Kidney capillary endothelial cell (primary cell): ENCODE data around the gene BUB1.
"Not testable (repeated sequence)": the region's sequence is repeated elsewhere in the genome, so short reads cannot be mapped to it uniquely, and the experiment has no call there.

ENCODE experiments used
- DNase-seq: peaks from one replicate; pipeline ENCODE4 v3.0.0-alpha.2; 2018; ENCODE audit warnings: low spot score

The BUB1 gene

DNA sequence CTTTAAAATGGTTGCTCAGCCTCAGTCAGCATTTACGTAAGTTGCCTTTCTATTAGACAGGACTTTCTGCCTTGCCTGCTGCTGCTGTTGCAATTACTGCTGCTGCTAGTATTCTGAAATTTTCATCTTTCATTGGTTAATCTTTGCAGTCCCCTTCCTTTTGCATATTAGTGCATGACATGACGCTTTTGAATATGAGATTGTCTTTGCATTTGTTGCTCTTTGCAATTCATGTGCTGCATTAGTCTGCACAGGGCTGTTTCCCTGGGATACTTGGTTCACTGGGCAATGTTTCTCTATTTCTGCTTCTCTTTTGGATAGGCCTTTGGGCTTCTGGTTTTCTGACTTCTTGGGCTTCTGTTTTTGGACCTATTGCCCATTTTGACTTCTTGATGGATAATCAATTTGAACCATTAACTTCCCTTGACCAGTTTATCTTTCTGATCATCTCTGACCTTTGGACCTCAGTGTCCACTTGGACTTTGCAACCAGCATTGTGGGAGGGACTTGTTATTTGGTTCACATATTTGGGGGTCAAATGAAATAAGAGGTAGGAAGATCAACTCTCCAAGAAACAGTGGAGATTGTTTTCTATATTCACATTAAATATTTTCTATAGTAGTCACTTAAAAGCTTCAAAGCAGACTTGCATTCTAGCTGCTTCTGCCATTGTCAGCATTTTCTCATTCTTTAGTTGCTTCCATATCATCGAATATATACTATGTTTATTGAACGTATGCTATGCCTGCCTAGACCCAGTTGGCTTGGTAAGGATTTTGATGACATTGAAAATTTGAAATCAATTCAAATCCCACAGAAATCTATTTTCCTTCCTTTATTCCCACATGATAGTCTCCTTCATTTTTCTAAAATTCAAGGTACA, 12.5 kb upstream of the BUB1 start:
- no peak for DNase-seq

DNA sequence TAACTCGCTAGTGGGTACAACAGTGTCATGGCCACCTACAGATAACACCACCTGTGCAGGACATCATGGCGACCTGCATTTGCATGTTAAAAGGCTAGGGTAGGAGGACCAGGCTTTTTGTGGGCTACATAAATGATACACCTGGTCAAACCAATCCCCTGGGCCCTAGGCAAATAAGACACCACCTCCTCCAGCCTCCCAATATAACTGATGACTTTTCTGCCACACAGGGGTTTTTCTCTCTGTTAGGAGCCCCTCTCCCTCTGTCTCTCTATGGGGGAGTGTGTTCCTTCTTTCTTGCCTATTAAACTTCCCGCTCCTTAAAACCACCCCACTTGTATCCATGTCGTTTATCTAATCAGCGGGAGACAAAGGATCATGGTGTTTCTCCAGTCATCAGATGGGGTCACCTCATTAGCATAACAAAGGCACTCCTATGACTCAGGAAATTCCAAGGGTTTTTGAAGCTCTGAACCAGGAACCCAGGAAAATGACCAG, 10.8 kb upstream of the BUB1 start:
- DNase-seq: peak; percentile 14

DNA sequence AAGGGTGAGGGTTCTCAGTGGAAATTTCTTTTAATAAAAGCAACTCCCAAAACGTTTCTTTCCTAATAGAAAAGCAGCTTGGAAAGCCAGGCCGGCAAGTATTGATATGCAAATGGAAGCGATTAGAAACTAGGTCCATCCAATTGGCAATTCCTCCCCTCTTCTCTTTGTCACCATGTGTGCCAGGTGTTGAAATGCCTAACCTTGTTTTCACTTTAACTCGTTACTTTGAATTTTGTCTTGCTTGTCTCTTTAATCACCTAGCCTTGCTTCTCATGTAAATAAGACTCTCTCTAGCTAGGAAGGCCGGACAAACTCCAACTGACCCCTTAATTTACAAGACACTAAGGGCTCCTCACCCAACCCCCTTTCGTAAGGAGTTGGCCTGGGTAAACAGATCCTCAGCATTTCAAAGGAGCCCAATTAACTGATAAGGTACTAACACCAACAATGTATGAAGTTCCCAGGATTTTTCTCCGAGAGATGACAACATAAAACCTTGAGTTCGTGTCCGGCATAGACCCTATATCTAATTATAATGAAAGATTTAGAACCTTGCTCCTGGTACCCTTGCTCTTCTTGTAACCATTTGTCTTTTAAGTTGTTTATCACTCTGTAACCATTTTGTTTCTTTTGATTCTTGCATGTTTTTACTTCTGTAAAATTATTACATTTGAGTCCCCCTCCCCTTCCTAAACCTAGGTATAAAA, 10.1 kb upstream of the BUB1 start:
- not testable (repeated sequence) for DNase-seq

DNA sequence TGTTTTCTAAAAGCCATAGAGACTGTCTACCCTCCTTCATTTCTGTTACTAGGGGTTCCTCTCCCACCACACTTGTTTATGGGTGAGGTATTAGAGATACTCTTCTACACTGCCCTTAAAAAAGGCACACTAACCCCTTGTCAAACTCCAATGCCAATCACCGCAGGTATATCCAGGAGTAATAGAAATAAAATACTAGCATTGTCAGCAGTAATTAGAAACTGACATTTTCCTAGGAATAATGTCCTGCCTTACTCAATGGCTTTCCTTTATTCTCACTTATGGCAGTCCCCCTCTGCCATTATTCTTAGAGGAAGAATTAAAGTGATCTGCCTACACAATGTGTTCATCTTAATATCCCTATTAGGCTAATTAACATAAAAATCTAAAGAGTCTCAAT, 5.0 kb upstream of the BUB1 start:
- DNase-seq: no peak

DNA sequence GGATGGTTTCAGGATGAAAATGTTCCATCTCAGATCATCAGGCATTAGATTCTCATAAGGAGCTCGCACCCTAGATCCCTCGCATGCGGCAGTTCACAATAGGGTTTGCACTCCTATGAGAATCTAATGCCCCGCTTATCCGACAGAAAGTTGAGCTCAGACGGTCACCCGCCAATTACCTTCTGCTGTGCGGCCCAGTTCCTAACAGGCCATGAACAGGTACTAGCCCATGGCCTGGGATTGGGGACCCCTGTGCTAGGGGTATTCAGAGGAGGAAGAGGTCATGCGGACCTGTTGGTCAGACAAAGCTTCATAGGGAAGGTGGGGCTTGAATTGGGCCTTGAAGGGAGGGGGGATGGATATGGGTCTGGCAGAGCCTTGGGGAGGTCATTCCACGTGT, 4.4 kb upstream of the BUB1 start:
- DNase-seq: no peak

DNA sequence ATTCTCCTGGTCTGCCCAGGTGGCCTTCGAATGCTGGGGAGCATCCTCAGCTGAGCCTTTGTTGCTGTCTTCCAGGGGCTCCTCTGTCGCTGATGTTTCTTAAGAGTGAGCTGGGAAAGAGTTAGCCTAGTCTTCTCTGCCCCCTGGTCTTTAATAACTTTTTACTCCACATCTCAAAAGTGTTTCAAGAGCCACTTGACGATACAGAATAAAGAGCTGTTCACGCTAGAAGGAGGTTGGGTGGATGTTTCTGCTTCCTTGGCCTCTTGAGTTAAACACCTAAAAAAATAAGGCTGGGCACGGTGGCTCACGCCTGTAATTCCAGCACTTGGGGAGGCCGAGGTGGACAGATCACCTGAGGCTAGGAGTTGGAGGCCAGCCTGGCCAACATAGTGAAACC, 2.8 kb upstream of the BUB1 start:
- DNase-seq: no peak

DNA sequence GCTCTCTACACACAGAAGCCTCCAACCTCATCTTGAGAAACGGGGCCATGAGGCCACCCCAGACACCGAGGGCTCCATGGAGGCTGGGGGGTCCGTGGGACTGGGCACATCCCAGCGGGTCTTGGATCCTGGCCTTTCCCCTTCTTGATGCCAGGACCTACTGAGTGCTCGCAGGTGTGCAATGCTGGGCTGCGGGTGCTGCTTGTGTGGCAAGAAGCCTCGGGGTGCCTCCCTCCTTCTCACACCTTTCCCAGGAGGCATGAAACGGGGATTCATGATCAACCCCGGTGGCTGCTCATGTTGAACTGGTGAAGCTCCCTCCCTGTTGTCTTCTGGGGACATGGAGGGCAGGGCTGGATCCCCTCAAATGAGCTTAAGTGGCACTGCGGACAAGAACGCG, 2.0 kb upstream of the BUB1 start:
- no peak for DNase-seq

DNA sequence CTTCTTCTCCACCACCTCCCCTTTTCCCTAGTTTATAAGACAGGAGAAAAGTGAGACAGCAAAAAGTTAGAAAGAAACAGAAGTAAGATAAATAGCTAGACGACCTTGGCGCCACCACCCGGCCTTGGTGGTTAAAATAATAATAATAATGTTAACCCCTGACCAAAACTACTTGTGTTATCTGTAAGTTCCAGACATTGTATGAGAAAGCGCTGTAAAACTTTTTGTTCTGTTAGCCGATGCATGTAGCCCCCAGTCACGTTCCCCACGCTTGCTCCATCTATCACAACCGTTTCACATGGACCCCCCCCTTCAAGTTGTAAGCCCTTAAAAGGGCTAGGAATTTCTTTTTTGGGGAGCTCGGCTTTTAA, 1.5 kb upstream of the BUB1 start:
- DNase-seq: no peak

DNA sequence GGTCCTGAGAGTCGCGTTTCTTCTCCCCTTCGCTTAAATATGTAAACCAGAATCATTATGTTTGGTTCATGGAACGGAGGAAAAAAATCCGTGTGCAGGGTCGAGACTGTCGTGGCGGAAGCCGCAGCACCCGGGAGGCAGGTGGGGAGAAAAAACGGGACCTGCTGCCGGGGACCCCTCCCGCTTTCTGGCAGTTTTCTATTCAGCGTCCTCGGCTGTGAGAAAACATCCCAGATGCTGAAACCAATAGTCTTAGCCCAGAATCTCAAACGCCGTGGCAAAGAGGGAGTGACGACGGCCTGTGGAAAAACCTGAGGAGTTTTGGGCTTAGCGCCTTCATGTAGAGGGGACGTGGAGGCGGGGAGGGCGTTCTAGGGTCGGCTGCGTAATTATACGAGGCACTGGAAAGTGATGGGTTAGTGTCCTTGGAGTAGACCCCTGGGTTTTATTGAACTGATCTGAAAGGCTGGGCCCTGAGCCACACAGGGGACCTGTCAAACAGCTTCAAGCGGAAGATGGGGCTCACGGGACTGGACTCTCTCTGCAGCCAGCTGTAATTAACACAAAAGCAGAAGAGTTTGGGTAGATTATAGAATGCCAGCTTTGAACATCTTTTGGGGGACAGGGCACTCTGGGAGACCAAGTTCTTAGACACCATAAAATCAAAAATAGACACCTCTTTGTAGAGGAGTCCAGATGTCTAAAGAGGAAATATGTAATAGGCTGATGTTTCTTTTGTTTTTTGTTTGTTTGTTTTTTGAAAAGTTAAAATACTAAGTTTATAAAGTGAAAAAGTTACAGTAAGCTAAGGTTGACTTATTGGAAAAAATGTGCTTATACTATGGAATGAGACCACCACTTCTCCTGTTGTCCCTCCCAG, 834 bp upstream of the BUB1 start:
- DNase-seq: peak; percentile 8

DNA sequence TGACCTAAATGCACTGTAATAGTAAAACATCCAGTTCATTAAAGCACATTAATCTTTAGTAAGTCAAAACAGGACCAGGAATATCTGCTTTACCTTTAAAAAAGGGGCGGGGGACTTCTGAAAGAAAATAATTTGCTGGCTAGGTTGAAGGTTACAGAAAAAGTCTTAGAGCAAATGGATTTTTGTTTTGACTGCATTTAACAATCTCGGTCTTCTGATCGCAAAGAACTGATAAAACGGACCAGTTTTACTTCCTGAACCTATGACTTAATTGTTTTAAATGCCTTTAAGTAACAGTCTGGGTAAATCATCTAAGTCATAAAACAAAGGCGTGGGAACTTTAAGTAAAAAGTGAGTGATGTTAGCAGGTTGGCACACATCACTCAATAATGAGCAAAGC, 783 bp downstream of the BUB1 start:
- no peak for DNase-seq

DNA sequence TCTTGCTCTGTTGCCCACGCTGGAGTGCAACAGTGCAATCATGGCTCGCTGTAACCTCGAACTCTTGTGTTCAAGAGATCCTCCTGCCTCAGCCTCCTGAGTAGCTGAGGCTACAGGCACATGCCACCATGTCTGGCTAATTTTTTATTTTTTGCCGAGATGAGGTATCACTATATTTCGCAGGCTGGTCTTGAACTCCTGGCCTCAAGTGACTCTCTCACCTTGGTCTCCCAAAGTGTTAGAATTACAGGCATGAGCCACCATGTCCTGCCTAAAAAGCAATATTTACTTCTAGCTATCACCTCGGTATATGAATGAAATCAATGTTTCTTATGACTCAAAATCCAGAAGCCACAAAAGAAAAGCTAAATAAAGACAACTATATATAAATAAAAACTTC, 2.2 kb downstream of the BUB1 start:
- no peak for DNase-seq

DNA sequence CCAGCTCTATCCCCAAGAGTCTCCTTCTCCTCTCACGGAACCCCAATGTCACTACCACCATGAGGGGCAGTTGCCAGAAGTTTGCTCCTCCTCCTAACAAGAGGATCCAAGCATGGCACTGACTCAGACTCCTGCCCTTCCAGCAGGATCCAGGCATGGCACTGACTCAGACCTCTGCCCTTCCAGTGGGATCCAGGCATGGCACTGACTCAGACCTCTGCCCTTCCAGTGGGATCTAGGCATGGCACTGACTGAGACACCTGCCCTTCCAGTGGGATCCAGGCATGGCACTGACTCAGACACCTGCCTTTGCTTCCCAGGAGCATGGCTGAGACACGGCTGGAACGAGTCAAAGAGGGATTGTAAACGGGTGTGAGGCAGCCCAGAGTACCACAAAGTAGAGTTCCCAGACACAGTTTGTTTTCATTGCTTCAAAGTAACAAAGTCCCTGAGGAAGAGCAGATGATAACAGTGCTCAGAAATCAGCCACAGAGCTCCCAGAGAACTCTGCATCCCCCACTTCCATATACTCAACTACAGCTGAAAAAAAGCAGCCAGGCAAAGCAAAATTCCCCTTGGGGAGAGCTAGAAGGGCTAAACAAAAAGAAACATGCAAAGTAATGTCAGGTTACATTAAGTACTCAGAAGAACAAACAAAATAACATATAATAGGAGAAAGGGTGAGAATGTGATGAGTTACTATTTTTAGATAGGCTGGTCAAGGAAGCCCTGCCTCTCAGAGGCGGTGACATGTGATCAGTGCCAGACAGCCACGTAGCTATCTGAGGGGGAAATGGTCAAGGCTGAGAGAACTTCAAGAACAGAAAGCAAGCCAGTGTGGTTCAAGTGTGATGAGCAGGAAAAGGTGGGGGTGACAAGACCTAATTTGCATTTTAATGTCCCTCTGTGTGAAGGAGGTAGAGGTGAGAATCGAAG, 3.0 kb downstream of the BUB1 start:
- peak; percentile 26 for DNase-seq

DNA sequence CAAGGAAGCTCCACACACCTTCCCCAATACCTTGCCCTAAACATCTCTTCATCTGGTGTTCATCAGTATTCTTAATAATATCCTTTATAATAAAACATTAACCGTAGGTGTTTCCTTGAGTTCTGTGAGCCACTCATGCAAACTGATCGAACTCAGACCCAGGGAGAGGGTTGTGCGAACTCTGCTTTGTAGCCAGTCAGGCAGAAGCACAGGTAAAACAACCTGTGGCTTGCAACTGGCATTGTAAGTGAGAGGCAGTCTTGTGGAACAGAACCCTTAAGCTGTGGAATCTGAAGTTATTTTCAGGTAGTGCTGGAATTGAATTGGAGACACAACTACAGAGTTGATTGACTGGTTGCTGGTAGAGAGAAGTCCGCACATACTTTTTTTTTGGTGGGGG, 4.7 kb downstream of the BUB1 start:
- no peak for DNase-seq

DNA sequence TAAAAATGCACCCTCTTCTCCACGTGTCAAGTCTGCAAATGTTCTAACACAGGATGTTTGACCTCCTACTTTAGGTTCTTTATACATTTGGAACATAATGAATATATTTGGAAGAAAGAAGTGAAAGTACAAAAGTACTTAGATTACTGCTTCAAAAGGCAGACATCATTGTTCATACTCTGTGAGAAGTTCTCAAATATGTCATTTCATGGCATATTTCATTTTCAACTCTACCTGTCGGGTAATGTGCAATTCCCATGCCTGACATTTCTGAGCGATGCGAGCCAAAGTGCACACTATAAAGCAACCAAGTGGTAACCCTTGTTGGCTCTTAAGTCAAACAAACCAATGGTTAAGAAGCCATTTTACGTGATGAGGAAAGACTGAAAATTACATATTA, 7.0 kb downstream of the BUB1 start:
- DNase-seq: no peak

DNA sequence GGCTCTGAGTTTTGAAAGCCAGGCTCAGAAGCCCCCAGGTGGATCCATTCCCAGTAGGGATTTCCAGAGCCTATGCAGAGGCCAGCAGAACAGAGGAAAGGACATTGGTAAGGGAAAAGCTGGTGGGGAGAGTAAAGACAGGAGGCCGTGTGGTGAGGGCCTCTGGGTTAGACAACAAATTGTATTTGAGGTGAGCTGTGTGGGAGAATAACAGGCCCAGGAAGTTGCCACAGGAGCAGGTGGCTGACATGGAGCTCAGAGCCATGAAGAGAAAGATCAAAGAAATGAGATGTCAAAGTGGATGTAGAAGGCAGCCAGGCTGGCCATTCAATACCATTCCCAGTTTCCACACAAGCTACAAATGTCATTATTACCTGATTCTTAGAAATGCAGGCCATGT, 8.8 kb downstream of the BUB1 start:
- no peak for DNase-seq

DNA sequence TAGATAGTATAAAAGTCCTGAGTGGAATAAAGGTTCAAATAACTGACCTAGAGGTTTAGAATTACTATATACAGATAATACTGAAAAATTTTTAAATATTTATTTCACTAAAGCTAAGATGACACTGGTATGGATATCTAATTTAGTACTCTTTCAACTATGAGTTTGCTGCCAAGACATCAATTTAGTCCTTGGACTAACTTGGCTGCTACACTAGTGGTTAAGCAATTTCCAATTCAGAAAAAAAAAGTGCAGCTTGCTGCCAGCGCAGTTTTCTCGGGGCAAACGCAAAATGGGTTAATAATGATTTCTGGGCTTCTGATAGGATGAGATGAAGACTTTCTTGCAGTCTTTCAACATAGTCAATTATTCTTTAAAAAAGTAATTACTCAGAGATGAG, 10.8 kb downstream of the BUB1 start:
- DNase-seq: no peak

DNA sequence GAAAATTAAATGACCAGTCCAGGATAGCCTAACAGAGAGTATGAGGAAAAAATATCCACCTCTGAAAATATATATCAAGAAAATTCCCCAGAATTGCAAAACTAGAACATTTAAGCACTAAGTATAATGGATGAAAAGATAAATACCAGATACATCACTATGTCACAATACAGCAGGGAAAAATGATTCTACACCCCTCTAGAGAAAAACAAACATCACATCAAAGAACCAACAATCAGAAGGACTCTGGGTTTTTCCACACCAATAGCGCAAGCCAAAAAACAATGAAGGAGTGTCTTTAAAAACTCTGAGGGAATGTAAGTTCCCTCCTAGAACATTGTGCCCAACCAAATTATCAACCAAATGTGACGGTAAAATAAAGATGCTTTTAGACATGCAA, 13.7 kb downstream of the BUB1 start:
- no peak for DNase-seq

DNA sequence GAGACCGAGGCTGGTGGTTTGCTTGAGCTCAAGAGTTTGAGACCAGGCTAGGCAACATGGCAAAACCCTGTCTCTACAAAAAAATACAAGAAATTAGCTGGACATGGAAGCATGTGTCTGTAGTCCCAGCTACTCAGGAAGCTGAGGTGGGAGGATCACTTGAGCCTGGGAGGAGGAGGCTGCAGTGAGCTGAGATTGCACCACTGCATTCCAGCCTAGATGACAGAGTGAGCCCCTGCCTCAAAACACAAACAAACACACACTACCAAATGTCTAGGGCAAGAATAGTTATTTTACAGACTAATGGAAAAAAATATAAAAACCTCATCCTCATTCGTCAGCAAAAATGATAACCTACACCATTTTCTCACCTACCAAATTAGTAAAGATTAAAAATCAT, 15.3 kb downstream of the BUB1 start:
- DNase-seq: no peak

DNA sequence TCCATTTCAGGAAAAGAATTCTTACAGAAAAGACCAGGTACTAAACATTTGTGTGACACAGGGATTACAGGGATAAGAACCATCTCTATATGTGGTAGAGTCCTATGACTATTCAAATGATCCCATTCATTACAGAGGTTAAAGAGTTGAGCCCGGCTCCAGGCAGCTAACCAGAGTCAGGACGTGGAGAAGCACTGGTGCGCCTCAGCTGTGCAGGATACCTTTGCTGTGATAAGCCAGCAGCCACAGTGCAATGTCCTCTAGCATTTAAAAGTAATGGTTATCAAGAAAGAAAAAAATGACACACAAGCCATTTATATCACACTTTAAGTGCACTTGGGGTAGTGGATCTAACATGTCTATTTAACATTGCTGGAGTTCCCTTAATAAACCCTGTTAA, 17.3 kb downstream of the BUB1 start:
- DNase-seq: no peak

DNA sequence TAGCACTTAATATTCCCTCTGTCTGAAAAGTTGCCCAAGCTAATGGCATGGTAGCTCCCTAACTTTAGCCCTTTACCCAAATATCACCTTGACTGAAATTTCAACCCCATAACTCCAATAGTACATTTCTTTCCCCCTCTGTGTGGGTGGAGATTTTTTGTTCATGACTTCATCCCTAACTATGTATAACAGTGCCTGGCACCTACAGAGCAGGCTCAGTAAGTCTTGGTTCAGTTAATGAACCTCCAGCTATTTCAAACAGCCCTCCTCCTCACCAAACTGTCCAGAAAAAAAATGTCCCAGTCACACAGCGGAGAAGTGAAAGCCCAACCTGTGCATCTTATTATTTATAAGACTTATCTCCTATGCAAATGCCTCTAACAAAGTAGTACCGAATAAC, 18.6 kb downstream of the BUB1 start:
- no peak for DNase-seq

DNA sequence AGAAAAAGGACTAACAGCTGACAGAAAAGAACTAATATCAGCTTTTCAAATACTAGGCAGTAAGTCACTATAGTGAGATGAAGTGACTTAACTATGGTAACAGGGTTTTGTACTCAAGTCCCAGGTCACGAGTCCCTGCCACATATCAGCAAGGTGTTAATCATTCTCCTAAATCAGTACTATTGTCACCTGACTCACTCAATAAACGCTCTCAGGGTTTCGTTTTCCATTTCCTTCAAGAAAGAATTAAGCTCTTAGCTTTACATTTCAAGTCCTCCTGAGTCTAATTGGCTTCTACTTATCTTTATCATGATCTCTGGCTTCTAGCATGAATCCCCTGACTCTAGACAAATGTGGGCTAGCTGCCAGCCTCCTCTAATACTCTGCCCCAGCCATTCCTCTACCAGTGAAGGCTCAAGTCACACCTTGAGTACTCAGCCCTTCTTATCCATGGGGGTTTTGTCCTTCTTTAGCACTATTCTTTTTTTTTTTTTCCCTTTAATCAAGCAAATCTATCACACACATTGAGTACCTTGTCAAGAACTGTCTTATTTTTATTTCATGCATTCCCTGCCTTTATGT, 20.0 kb downstream of the BUB1 start:
- no peak for DNase-seq
